ENCODE data around the gene WDR43.

GRCh38 chr2:28927469-28927868 lies 33.0 kb downstream of the WDR43 start:
- TF ChIP-seq CTCF (IDR thresholded peaks at IDR 0.05; ENCODE audit: poor library complexity, severe bottlenecking), result no peak
- no peak for TF ChIP-seq POLR2AphosphoS5 (IDR thresholded peaks at IDR 0.05)
- no peak for TF ChIP-seq RAD21 (conservative IDR thresholded peaks at IDR 0.05)
- no peak for TF ChIP-seq REST (IDR thresholded peaks at IDR 0.05; ENCODE audit: borderline replicate concordance)
- no peak for TF ChIP-seq EZH2 (IDR thresholded peaks at IDR 0.05; ENCODE audit: borderline replicate concordance, insufficient read depth, low read length, poor library complexity, severe bottlenecking)
- TF ChIP-seq EP300 (conservative IDR thresholded peaks at IDR 0.05; ENCODE audit: poor library complexity, severe bottlenecking), result no peak
- no peak for TF ChIP-seq TAF1 (IDR thresholded peaks at IDR 0.05; ENCODE audit: low read depth)
- TF ChIP-seq SMC3 (conservative IDR thresholded peaks at IDR 0.05; ENCODE audit: poor library complexity), result no peak
